Type B pancreatic cell (in vitro differentiated cells): ENCODE measurements around the gene C1orf87. TPM values are rescaled to one million over a fixed set of nuclear protein-coding genes. Genes with fewer than 3 reads are reported as not detected.

ENCODE experiments used
- DNase-seq: peaks from one replicate; pipeline ENCODE4 v3.0.0; 2021; ENCODE audit warnings: mixed read lengths; ENCODE audit not compliant: unreplicated experiment; ENCODE audit errors: extremely low spot score
- H3K27ac Mint-ChIP-seq: 2 replicates; pipeline ENCODE4 v1.8.0; 2021; ENCODE audit warnings: mild to moderate bottlenecking, mixed read lengths
- H3K27me3 Mint-ChIP-seq: 2 replicates; pipeline ENCODE4 v1.8.0; 2021; ENCODE audit warnings: mixed read lengths
- H3K36me3 Mint-ChIP-seq: 2 replicates; pipeline ENCODE4 v1.8.0; 2021; ENCODE audit warnings: mixed read lengths
- H3K4me1 Mint-ChIP-seq: one replicate; pipeline ENCODE4 v1.8.0; 2021; ENCODE audit warnings: mixed read lengths; ENCODE audit not compliant: unreplicated experiment
- H3K4me3 Mint-ChIP-seq: 2 replicates; pipeline ENCODE4 v1.8.0; 2021; ENCODE audit warnings: mild to moderate bottlenecking, mixed read lengths
- H3K9me3 Mint-ChIP-seq: 2 replicates; pipeline ENCODE4 v1.8.0; 2021; ENCODE audit warnings: mixed read lengths
- CTCF ChIP-seq: fragments of 200-600 bp; sonication (generic); conservative IDR thresholded peaks from 2 replicates; pipeline ENCODE4 v1.5.0; 2021; ENCODE audit warnings: antibody characterized with exemption, mild to moderate bottlenecking
- long read RNA-seq: library from polyadenylated mRNA; unstranded; transcript quantifications from one replicate; pipeline ENCODE4 v2.0.0, GENCODE V29; 2020
- total RNA-seq: library from RNA; stranded (reverse); gene quantifications from 2 replicates; pipeline ENCODE4 v1.2.1, GENCODE V29; 2021; ENCODE audit warnings: low replicate concordance

C1orf87 gene
- not detected in 2 replicates for total RNA-seq
- long read RNA-seq, partial matches to known transcripts, result 0 of 1 reads
- long read RNA-seq, other reads (novel, unspliced or antisense), result 0 of 1 reads

GRCh38 chr1:60073605-60074278 is at the start of gene C1orf87:
Gene C1orf87 (minus strand): TSS chr1:60073770. CDS start chr1:60072643, 1,127 bp downstream.
- peaks cover 47% of the 10 kb centered on the region for H3K27me3 Mint-ChIP-seq
- TF ChIP-seq CTCF, result no peak
- no peaks in the 10 kb centered on the region for H3K36me3 Mint-ChIP-seq
- H3K27ac Mint-ChIP-seq, result no peak within 1 kb of the TSS
- H3K4me3 Mint-ChIP-seq, result no peak within 1 kb of the TSS
- DNase-seq, result no peak
- no peaks in the 10 kb centered on the region for H3K9me3 Mint-ChIP-seq
- peaks cover 14% of the 10 kb centered on the region for H3K4me1 Mint-ChIP-seq

- H3K4me3 Mint-ChIP-seq, result no peak overlapping the region
- TF ChIP-seq CTCF, result no peak
- DNase-seq, result no peak
- peaks cover 12% of the 10 kb centered on the region for H3K4me1 Mint-ChIP-seq
- H3K27ac Mint-ChIP-seq, result no peak overlapping the region
- no peaks in the 10 kb centered on the region for H3K36me3 Mint-ChIP-seq
- no peaks in the 10 kb centered on the region for H3K9me3 Mint-ChIP-seq
- peaks cover 26% of the 10 kb centered on the region for H3K27me3 Mint-ChIP-seq
Measured at GRCh38 chr1:60118085-60118484, 44.5 kb upstream of the C1orf87 start.

GRCh38 chr1:60114745-60115318 is 41.3 kb upstream of the C1orf87 start:
- Mint-ChIP-seq H3K27me3 (peaks cover 18% of the 10 kb centered on the region), H3K36me3 (no peaks in the 10 kb centered on the region), H3K9me3 (no peaks in the 10 kb centered on the region), H3K4me1 (peaks cover 12% of the 10 kb centered on the region), H3K27ac (peak overlapping the region; percentile 12), H3K4me3 (peak overlapping the region; percentile 8)
- DNase-seq, result no peak
- TF ChIP-seq CTCF, result no peak

GRCh38 chr1:60113596-60113995 is 40.0 kb upstream of the C1orf87 start:
- H3K27ac Mint-ChIP-seq, result no peak overlapping the region
- H3K4me1 Mint-ChIP-seq, result peaks cover 12% of the 10 kb centered on the region
- H3K4me3 Mint-ChIP-seq, result no peak overlapping the region
- peaks cover 14% of the 10 kb centered on the region for H3K27me3 Mint-ChIP-seq
- H3K9me3 Mint-ChIP-seq, result no peaks in the 10 kb centered on the region
- H3K36me3 Mint-ChIP-seq, result no peaks in the 10 kb centered on the region
- no peak for DNase-seq
- TF ChIP-seq CTCF, result no peak

GRCh38 chr1:60113028-60113427 is 39.5 kb upstream of the C1orf87 start:
- peaks cover 14% of the 10 kb centered on the region for H3K27me3 Mint-ChIP-seq
- no peaks in the 10 kb centered on the region for H3K36me3 Mint-ChIP-seq
- H3K4me3 Mint-ChIP-seq, result no peak overlapping the region
- no peak overlapping the region for H3K27ac Mint-ChIP-seq
- no peak for TF ChIP-seq CTCF
- H3K9me3 Mint-ChIP-seq, result no peaks in the 10 kb centered on the region
- H3K4me1 Mint-ChIP-seq, result peaks cover 15% of the 10 kb centered on the region
- DNase-seq, result no peak
